Activated CD4-positive, alpha-beta T cell treated with anti-CD3 and anti-CD28 coated beads, Interleukin-2, amount 50 U/mL, for 24 hours (primary cell): ENCODE results near the gene APOL1.
A peak's percentile ranks its signal among the peaks of the same experiment; 100 is the strongest.
"Not testable (repeated sequence)": the region's sequence is repeated elsewhere in the genome, so short reads cannot be mapped to it uniquely, and the experiment has no call there.

Source experiments
- DNase-seq, 2 donors: peaks; one replicate each; pipeline ENCODE4 v3.0.0-alpha.2; 2020; ENCODE audit warnings: low read depth in 1 of 2, low spot score in 1 of 2

Gene APOL1

DNA sequence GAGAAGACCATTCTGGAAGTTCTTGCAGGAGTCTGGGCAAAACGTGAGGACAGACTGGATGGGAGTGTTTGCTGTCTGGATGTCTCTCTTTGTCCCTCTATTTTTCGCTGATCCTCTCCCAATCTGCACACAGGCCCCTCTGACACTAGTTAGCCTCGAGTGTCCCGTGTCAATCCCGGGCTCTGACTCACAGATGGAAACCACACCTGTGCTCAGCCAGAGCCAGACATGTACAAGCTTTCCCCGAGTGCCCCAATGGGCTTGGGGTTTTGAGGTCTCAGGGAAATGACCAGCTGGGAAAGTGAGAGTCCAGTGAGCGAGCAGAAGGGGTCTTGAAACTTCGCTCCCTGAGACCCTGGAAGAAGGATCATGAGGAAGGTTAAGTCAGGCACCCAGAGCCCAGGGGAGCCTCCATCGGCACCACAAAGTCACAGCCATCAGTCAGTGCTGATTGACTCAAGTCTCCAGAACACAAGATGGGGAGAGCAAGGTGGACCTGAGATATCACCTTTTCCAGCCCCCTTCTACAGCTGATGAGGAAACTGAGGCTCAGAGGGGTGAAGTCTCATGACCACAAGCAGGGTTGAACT lies 27.5 kb upstream of the APOL1 start:
- no peak for DNase-seq

DNA sequence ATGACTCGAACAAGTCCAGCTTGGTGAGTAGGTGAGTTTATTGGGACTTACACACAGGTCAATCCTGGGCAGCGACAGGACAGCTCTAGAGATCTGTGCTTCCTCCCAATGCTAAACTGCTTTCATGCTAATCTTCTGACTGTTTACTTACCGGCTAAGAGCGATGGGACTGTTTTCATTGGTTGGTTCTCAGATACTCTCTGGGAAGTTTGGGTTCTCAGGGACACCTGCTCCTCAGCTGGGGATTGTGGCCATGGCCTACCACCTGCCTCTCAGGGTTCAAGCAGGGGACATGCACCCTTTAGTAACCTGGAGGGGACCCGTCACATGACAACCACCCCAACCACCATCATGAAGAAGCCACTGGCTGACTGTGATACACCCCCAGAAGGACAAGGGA lies 26.7 kb upstream of the APOL1 start:
- no peak for DNase-seq

DNA sequence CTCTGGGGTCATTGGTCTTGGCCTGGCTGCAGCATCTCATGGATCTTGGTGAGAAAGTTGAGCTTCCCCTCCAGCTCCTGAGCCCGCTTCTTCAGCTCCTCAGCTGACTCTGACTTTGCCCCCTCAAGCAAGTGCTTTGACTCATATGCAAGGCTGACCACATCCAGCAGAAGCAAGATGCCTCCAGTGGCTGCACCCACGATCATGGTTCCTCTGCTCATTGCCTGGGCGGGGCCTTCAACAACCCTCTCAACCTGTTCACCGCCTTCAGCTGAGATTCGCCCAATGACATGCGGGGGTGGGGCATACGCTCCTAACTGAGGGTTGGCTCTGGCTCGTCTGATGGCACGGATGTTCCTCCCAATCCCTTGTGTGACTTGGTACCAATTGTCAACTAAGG lies 25.5 kb upstream of the APOL1 start:
- no peak for DNase-seq

DNA sequence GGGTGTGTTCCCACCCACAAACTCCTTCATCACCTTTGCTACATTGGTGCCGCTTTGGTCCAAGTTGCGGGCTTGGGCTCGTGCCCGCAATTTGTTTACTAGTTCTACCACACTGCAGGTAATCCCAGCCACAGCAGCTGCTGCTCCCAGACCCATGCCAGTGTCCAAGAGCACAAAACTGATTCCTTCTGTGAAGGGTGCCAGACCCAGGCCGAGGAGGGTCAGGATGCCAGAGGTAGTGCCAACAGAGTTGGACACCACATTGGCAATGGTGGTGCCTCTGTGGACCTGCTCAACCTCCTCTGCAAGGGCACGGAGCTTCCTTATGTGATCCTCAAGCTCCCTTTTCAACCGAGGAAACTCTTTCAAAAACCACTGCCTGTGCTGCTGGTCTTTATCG lies 25.1 kb upstream of the APOL1 start:
- DNase-seq = no peak

DNA sequence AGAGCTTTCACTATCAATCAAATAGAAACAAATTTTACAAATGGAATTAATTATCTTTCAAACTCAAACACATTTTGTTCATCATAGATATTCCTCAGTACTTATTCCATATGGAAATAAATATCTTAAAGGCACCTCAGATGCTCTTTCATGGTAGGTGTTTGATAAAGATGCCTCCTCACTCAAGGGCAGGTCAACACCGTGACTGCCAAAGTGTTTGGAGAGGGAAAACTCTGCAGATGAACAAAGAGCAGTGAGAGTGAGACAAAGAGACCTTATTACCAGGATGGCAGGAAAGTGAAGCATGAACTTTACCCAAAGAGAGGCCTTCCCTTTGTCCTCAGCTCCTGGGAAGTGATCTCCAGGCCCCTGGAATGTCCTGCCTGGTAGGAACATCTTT lies 24.6 kb upstream of the APOL1 start:
- DNase-seq = not testable (repeated sequence)

DNA sequence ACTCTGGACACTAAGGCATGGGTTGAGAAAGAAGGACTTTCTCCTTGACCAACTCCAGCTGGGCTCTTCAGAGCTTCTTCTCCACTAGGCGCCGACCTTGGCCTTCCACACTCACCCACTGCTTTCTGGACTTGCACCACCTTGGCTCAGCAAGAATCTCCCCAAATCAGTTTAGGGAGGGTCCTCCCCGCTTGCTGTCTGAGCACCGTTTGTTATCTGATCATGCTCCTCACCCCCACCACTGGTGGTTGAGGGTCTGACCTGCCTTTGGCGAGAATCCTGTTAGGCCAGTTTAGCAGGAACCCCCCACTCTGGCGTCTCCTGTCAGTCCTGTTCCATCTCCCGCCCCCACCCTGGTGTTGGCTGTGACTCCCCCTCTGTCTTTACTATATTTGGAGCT lies 24.0 kb upstream of the APOL1 start:
- DNase-seq = no peak

DNA sequence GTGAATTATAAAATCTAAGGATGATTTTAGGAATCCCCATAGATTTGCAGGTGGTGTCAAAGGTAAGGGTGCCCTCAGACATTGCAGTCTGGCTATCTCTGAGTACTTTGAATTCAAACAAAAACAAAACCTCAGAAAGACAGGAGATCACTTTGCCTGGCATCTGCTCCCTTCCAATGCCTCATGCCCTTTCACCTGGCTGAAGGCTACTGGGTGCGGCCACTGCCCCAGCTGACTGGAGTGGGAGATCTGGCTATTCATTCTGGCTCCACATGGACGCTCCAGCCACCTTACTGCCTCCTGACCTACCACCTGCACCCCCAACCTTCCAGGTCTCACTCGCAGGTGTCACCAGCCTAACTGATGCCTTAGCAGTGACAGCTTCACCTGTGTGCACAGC lies 23.3 kb upstream of the APOL1 start:
- not testable (repeated sequence) for DNase-seq

DNA sequence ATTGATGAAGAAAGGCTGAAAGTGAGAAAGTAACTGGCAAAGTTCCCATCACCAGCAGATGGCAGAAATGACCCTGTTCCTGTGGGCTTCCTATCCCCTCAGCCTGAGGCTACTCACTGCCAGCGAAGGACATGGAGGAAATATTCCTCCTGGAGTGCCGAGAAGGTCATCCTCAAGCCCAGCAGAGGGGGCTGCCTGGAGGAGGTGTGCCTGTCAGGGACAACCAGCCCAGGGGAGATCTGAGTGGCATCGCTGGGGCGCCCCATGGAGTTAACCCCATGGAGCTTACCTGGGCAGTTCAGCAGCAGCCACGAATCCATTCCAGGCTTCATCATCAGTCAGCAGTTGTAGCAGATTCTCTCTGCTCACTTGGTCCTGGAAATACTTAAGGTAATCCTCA lies 21.9 kb upstream of the APOL1 start:
- not testable (repeated sequence) for DNase-seq

DNA sequence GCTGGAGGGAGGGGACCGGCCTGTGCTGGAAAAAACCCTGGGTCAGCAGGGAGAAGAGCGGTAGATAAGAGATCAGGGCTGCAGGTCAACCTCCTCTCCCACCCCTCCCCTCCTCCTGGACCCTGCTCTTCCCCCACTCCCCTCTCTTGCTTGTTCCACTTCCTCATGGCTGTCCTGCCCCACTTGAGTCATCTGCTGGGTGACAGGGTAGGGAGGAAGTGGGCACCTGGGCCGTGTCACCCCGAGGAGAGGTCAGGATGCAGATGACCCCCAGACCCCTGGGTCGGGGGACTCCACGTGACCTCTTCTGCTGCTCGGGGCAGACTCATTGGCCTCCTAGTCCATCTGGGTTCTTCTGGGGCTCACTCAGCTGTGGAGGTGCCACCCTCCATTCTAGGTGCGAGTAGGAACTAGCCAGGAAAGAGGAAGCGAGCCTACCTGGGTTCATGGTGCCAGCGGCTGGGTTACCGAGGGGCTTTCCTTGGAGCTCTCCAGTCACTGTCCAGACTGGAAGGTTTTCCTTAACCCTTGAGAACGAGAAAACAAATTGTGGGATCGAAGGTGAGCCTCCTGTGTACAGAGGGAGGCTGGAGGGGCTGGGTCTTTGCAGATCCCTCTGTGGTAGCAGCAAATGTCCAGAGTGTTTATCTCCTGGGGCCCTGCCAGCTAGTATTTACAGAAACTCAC lies 20.1 kb upstream of the APOL1 start:
- DNase-seq = no peak

DNA sequence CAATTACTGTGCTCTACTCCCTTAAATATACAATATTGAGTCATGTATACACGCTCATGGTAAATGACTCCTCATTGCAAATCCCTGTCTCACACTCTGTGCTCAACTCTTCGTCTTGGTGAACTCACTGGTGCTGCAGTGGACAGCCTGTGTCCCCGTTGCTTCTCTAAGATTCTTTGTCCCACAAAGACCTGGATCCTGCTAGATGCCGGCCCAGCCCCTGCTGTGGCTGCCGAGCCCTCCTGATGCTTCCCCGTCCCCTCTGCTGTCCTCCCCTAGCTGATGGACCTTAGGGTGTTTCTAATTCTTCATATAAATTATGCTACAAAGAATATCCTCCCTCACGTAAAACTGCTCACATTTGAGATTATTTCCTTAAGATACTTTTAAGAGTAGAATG lies 19.1 kb upstream of the APOL1 start:
- DNase-seq = no peak

DNA sequence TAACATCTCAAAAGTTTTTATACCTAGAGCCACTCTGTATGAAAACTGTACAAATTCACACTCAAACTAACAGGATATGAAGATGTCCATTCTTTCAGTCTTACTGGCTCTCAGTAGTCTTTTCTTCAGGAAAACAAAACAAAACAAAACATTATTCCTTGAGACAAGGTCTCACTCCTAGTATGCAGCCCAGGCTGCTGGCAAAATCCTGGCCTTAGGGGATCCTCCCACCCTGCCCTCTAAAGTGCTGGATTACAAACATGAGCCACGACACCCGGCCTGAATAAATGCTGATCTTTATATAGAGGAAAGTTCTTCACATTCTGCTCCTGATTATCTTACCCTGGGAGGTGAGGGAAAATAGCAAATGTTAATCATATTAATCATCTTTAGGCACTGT lies 18.7 kb upstream of the APOL1 start:
- no peak for DNase-seq

DNA sequence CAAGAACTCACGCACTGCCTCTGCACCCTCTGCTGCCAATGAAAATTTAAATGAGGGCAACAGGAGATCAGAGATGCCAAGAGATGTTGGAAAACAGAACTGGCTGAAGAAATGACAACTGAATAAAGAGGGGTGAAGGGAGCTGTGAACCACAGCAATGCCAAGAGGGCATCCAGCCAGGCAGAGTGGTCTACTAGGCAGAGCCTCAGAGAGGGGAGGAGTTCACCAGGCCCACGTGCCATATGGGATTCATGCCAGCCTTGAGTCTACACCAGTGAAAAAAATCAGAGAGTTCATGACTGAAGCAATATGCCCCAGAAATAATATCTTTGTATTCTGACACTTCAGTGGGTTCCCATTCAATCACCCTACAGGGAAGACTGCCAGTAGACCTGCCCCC lies 18.0 kb upstream of the APOL1 start:
- no peak for DNase-seq

DNA sequence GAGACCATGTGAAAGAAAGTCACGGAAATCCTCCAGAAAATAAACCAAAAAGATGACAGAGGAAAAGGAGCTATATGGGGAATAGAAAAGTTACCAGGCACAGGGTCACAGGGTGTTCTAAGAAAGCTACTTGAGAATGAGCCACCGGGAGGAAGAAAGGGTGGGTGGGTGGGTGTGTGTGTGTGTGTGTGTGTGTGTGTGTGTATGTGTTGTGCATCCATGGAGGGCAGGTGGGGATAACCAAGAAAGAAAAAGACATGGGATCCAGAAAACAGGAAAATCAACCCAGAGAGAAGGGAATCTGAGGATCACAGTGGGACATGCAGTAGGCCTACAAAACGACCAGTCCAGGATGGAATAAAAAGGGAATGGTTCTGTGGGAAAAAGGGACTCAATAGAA lies 17.3 kb upstream of the APOL1 start:
- DNase-seq = no peak

DNA sequence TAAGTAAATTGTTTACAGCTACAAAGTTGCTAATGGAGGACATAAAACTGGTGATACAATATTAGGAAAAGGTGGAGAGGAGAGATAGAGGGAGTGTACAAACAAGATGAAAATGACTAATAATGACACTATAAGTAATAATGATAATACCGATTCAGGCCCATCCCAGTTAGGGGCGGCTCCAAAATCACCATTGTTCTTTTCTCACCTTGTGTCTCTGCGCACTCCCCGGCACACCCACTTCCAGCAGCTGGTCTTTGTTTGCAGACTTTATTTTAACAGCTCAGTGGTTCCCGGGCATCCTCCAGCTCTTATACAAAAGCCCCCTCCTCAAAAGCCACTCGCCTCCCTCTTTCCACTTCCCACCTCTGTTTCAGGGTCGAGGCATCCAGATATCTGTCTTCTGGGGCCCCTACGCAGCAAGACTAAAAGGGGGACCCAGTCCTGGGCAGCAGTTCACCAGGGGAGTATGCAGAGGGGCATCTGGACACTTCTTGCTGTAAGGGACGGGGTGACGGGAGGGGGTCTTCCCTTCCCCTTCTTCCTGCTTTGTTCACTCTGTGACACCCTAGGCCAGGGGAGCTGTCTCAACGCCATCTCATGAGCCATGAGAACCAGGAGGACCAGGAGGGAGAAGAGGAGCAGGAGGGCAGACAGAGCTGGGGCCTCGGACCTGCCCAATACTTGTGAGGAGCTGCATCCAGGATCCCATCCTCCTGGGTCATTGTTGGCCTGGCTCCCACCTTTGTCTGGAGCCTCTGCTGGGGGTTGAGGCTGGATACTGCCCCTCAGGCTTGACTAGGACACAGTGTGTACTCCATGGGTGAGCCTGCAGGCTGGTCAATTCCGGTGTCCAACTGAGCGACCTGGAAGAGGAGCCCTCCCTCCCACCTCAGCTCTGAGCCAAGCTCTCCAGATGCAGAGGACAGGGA lies 16.3 kb upstream of the APOL1 start:
- no peak for DNase-seq

DNA sequence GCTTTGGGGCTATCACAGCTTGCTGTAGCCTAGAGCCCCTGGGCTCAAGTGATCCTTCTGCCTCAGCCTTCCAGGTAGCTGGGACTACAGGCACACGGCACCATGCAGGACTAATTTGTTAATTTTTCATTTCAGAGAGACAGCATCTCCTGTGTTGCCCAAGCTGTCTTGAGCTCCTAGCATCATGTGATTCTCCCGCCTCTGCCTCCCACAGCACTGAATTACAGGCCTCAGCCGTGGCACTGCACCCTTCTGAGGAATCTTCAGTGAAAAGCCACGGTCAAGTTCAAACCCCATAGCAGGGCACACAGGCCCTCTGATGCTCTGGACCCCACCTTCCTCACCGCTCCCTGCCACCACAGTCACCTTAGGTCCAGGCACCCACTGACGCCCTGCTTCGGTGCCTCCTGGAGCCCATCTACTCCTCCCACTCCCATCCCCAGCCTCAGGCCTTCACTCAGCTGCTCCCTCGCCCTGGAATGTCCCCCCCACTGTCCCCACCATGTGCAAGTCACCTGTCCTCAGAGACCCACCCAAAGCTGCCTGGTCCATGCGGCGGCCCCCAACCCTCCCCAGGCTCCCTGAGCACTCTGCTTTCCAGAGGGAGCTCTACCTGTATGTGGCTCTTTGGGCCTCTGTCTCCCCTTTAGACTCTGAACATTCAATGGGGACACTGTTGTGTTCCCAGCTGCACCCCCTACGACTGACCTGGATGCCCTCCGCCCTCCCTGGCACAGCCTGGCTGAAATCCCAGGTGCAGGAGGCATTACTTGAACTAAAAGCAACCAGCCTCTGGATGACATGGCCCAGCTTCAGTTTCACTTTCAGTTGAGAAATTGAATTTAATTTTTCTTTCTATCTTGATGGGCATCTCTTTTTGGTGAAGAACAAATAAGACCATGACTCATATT lies 15.2 kb upstream of the APOL1 start:
- DNase-seq = no peak

DNA sequence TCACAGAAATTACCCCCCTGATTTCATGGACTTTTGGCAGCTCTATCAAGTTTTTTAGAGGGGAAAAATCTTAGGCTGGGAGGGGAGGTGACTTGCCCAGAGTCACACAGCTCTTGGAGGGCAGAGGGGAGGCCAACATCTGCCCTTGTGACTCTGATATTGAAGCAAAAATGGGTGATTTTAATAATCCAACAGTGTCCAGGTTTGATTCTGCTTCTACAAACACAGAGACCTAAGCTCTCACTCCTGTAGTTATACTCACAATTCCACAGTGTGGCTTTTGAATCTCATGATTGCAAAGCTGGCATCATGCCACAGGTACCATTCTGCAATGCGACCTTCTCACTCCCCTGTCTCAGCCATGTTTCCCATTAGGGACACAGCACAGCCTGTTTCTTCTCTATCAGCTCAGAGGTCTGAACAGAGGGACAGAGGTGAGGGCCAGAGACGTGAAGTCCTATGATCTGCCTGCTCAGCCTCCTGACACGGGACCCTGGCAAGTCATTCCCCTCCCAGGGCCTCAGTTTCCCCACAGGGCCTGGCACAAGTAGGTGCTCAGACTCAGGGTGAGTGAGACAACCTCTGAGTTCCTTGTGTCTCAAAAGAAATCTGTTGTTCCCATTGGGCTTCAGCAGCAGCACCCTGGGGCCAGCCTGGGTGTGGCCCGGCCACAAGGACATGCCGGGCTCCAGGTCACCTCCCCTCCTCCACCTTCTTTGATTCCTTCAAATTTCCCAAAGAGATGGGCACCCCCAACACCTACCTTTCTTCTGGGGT lies 14.4 kb upstream of the APOL1 start:
- DNase-seq = no peak

DNA sequence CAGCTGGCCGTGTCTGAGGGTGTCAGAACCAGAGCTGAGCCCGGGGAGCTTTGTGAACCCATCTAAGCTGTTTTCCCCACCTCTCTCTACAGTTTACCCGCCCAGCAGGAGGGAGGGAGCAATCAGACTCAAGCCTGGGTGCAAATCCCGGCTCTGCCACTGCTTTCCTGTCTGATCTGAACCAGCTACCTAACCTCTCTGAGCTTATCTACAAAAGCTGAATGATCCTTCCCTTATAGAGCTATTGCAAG lies 13.9 kb upstream of the APOL1 start:
- DNase-seq = no peak

DNA sequence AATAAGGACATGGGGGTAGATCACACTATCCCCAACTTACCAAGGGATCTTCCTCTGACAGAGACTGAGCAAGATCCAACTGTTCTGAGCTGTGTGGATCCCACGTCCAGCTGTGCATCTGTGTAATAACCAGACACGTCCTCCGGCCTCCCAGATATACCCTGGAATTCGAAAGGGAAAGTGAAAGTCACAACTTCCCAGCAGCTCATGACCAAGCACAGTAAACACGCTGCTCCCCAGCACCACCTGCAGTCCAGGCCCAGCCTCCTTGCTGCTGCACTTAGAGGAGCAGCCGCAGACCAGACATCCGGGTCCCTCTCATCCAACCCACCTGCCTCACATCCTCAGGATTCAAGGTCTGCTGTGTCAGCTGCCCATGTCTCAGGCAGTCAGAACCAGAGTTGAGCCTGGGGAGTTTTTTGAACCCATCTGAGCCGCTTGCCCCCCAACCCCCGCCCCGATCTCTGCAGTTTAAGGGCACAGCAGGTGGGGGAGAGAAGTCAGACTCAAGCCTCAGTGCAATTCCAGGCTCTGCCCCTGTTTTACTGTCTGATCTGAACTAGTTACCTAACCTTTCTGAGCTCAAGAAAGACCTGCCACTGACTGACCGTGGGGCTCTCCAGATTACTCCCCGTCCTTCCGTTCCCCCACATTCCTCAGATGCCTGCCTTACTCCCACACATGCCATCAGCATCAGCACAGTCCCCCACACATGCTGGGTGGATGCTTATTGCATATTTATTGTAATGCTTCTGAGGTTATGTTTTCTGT lies 13.3 kb upstream of the APOL1 start, which contains the start of gene APOL2:
APOL2 (minus strand) TSS at position 127 of the 771 bp plus-strand sequence. CDS start 6,365 bp downstream, outside the sequence.
- DNase-seq = peak; percentile 53 to 85

DNA sequence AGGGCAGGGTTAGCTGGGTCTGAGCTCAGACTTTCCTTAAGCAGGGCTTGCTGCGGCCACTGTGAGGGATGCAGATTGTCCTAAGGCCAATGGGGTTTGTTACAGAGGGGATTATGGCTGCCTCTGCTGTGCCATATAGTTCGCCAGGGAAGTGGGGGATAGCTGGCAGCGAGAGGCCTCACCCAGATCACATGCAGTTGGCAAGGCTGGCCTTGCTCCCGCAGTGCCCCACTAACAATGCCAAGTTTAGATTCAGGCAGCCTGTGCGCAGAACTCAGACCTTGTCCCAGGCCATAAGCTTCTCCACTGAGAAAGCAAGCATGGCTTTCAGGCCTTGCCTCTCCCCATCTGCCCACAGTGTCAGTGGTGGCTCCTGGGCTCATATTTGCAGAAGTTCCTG lies 8.9 kb upstream of the APOL1 start:
- no peak for DNase-seq
